T-helper 17 cell (primary cell): ENCODE measurements around the gene CUX1. TPM values are rescaled to one million over a fixed set of nuclear protein-coding genes. Genes with fewer than 3 reads are reported as not detected.

ENCODE experiments used
- ATAC-seq: fragments of 150-1000 bp; cut with Tn5 transposase; 2 replicates; pipeline ENCODE4 v1.10.0; 2021; ENCODE audit warnings: mild to moderate bottlenecking, moderate library complexity
- DNase-seq, 3 donors: peaks; one replicate each; pipeline versions ENCODE4 v3.0.0 to v3.0.0-alpha.2; 2020 to 2021
- H3K9me3 ChIP-seq: one replicate; pipeline ENCODE4 v1.7.0; 2013; ENCODE audit warnings: low read length, mild to moderate bottlenecking; ENCODE audit not compliant: control insufficient read depth, poor library complexity, severe bottlenecking
- H3K27ac Mint-ChIP-seq: one replicate; pipeline ENCODE4 v1.8.0; 2022; ENCODE audit warnings: mild to moderate bottlenecking, moderate library complexity, mixed read lengths
- H3K27me3 Mint-ChIP-seq: one replicate; pipeline ENCODE4 v1.8.0; 2022; ENCODE audit warnings: mixed read lengths
- H3K36me3 Mint-ChIP-seq: one replicate; pipeline ENCODE4 v1.8.0; 2022; ENCODE audit warnings: low read depth, mixed read lengths
- H3K4me1 Mint-ChIP-seq: one replicate; pipeline ENCODE4 v1.8.0; 2022; ENCODE audit warnings: mild to moderate bottlenecking, mixed read lengths
- H3K4me3 Mint-ChIP-seq: one replicate; pipeline ENCODE4 v1.8.0; 2022; ENCODE audit warnings: mild to moderate bottlenecking, moderate library complexity, mixed read lengths
- total RNA-seq, 4 donors: library from RNA in 2 of 4; stranded (reverse) in 2 of 4; gene quantifications; one replicate each; pipeline ENCODE4 v1.2.3 and lab custom pipeline; 2022 to 2026

Gene CUX1
- total RNA-seq, 2 donors from 2014 or later, result 35.6 to 52.8 TPM

DNA sequence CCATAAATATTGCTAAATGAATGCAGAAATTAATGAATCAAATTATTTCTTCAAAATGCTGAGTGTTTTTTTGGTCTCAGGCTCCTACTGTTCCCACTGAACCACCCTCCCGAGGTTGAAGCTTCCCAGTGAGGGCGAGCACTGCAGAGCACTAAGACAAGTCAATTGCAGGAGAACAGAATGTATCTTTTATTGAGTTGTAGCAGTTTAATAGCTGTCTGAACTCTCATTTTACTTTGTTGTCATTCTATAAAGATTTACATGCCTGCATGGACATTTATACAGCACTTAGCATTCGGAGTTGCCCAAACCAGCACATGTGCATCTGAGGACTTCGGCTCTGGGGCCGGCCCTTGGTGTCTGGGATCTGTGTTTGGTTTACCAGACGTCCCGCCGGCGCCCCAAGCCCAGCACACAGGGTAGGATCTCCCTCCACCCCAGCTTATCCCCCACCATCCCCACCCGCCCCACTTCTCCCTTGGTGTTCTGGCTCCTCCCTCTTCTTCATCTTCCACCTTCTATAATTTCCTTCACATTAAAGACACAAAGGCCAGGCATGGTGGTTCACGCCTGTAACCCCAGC is 258.2 kb downstream of the CUX1 start:
- no peaks in the 10 kb centered on the region for H3K9me3 ChIP-seq
- no peak overlapping the region for H3K27ac Mint-ChIP-seq
- H3K27me3 Mint-ChIP-seq, result no peaks in the 10 kb centered on the region
- H3K36me3 Mint-ChIP-seq, result peaks cover 4% of the 10 kb centered on the region
- H3K4me1 Mint-ChIP-seq, result peaks cover 7% of the 10 kb centered on the region
- DNase-seq, result no peak
- H3K4me3 Mint-ChIP-seq, result no peak overlapping the region
- no peak for ATAC-seq

DNA sequence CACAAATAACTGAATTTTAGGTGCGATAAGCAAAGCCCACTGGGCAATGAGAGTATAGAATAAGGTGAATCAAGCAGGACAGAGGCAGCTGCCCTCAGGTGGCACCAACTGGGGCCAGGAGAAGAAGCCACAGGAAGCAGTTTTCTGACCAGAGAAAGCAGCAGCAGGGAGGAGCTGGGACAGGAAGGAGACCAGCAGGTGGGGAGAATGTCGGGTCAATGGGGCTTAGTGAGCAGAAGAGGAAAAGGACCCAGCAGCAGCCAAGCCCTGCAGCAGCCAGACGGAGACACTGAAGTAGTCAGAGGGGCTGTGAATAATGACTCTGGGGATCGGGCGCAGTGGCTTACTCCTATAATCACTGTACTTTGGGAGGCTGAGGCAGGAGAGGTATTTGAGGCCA is 259.7 kb downstream of the CUX1 start:
- Mint-ChIP-seq H3K27me3 (no peaks in the 10 kb centered on the region), H3K4me3 (no peak overlapping the region), H3K36me3 (peaks cover 9% of the 10 kb centered on the region), H3K4me1 (peaks cover 7% of the 10 kb centered on the region), H3K27ac (no peak overlapping the region)
- H3K9me3 ChIP-seq, result no peaks in the 10 kb centered on the region
- DNase-seq (no peak), ATAC-seq (no peak)

DNA sequence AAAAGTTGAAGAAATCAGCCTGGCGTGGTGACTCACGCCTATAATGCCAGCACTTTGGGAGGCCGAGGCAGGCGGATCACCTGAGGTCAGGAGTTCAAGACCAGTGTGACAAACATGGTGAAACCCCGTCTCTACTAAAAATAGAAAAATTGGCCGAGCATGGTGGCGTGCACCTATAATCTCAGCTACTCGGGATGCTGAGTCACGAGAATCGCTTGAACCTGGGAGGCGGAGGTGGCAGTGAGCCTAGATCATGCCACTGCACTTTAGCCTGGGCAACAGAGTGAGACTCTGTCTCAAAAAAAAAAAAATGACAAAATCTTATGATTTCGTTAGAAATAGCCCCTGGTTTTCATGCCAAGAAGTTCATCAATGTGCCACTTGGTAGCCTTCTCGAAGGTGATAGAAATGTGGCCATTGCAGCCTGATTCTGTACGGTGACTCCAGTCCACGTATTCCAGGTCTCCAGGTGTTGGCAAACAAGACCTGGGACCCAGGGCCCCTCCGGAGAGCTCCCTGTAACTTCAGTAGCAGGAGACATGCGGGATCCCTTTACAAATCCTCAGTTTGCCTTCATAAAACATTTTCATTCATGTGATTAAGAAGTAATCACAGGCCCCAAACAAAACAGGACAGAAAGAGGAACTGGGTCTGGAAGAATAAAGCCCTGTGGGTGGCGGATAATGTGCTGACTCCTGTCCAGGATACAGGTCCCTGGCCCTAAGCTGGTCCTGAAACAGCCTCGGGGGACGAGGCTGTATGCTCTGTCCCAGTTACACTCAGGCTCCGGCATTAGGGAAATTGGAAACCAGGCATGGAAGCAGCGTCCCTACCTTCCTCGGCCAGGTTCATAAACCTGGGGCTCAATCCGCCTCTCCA is 262.0 kb downstream of the CUX1 start:
- H3K9me3 ChIP-seq, result no peaks in the 10 kb centered on the region
- DNase-seq (no peak), ATAC-seq (no peak)
- Mint-ChIP-seq H3K27ac (no peak overlapping the region), H3K4me1 (peaks cover 7% of the 10 kb centered on the region), H3K36me3 (peaks cover 9% of the 10 kb centered on the region), H3K27me3 (no peaks in the 10 kb centered on the region), H3K4me3 (no peak overlapping the region)

DNA sequence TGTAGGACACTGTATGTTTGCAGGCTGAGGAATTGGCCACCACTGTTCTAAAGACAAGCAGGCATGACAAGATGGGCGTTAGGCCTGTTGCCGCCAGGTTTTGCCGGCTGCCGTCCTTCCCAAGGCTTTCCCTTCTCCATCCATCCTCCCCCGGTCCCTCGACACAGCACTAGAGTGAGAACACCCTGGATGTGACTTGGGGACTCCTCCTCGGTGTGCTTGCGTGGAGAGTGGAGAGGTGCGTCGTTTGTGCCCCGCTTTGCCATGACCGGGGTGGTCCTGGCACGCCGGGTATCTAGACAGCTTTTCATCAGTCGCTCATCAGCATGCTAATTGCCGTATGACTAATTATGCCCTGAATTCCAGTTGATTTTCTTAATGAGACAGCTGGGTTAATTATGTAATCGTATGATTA is 262.6 kb downstream of the CUX1 start:
- Mint-ChIP-seq H3K4me1 (peaks cover 7% of the 10 kb centered on the region), H3K4me3 (no peak overlapping the region), H3K36me3 (peaks cover 9% of the 10 kb centered on the region), H3K27ac (no peak overlapping the region), H3K27me3 (no peaks in the 10 kb centered on the region)
- ATAC-seq, result no peak
- no peak for DNase-seq
- no peaks in the 10 kb centered on the region for H3K9me3 ChIP-seq

DNA sequence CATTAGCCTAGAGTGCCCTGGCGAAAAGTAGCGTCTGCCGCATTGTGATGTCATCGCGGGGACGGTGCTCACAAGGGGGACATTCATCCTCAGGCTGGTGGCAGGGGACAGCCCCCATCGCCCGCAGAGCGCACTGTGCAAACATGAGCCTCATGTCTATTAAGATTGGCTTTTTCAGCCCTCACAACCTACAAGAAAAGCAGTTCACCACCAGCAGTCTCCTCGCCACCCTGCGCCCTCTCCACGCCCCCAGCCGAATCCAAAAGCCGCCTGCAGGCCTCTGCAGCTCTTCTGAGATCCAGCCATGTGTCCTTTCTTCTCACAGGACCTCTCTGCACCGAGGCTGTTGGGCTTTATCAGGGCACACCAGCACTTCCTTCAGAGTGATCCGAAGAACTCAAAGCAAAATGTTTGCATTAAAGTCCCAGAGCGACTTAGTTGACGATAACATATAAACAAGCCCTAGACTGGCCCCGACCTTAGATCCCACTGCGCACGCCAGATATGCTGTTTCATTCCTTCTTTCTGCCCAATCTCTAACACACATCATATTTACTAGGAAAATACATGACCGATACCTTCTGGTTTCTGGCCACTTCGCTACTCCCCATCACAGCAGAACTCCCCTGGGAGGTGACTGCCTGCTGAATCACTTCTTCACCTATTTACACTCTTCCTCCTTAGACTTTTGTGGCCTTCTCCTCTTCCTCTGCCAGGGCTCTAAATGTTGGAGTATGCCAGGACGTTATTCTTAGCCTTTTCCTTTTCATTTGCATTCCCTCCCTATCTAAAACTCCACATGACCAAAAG is 263.2 kb downstream of the CUX1 start:
- Mint-ChIP-seq H3K27ac (no peak overlapping the region), H3K27me3 (no peaks in the 10 kb centered on the region), H3K4me1 (peaks cover 3% of the 10 kb centered on the region), H3K36me3 (peaks cover 6% of the 10 kb centered on the region), H3K4me3 (no peak overlapping the region)
- no peak for ATAC-seq
- no peaks in the 10 kb centered on the region for H3K9me3 ChIP-seq
- no peak for DNase-seq

DNA sequence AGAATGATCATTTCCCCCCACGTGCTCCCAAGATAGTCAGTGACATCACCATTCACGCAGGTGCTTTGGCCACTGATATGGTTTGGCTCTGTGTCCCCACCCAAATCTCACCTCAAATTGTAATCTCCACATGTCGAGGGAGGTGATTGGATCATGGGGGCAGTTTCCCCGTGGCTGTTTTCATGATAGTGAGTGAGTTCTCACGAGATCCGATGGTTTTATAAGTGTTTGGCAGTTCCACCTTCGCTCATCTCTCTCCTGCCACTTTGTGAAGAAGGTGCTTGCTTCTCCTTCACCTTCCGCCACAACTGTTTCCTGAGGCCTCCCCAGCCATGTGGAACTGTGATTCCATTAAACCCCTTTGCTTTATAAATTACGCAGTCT is 263.8 kb downstream of the CUX1 start:
- H3K36me3 Mint-ChIP-seq, result peaks cover 7% of the 10 kb centered on the region
- H3K4me1 Mint-ChIP-seq, result peaks cover 3% of the 10 kb centered on the region
- no peak for DNase-seq
- H3K27ac Mint-ChIP-seq, result no peak overlapping the region
- no peaks in the 10 kb centered on the region for H3K9me3 ChIP-seq
- no peaks in the 10 kb centered on the region for H3K27me3 Mint-ChIP-seq
- ATAC-seq, result no peak
- H3K4me3 Mint-ChIP-seq, result no peak overlapping the region

DNA sequence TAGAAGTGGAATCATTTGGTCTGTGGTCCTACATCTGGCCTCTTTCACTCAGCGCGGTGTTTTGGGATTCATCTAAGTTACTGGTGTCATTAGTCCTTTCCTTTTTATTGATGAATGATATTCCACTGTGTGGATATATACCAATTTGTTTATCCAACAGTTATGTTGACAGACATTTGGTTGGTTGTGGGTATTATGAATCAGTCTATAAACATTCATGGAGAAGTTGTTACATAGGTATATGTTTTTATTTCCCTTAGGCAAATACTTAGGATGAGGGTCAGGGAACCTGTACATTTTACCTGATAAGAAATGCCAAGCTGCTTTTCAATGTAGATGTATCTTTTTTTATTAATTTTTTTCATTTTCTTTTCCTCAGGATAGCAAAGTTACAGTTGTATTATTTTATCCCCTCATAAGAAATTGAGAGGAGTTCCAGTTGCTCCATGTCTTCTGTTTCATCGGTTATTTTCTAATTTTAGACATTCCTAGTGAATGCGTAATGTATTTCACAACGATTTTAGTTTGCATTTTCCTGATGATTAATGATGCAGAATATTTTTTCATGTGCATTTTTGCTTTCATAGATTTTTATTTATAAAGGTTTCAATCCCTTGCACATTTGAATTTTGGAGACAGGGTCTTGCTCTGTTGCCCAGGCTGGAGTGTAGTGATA is 265.4 kb downstream of the CUX1 start:
- H3K27ac Mint-ChIP-seq, result no peak overlapping the region
- no peak overlapping the region for H3K4me3 Mint-ChIP-seq
- H3K9me3 ChIP-seq, result no peaks in the 10 kb centered on the region
- ATAC-seq (no peak), DNase-seq (no peak)
- no peaks in the 10 kb centered on the region for H3K4me1 Mint-ChIP-seq
- H3K27me3 Mint-ChIP-seq, result no peaks in the 10 kb centered on the region
- H3K36me3 Mint-ChIP-seq, result peaks cover 8% of the 10 kb centered on the region

DNA sequence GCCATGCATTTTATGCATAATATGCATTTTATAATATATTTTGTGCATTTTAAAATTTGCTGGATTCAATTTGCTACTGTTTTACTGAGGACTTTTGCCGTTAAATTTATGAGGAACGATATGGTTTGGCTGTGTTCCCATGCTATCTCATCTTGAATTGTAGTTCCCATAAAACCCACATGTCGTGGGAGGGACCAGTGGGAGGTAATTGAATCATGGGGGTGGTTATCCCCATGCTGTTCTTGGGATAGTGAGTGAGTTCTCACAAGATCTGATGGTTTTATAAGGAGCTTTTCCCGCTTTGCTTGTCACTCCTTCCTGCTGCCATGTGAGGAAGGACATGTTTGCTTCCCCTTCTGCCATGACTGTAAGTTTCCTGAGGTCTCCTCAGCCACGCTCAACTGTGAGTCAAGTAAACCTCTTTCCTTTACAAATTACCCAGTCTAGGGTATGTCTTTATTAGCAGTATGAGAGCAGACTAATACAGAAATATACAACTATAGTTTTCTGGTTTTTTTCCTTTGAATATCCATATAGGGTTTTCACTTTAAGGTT is 267.9 kb downstream of the CUX1 start:
- Mint-ChIP-seq H3K4me1 (no peaks in the 10 kb centered on the region), H3K27me3 (no peaks in the 10 kb centered on the region), H3K27ac (no peak overlapping the region), H3K36me3 (peaks cover 8% of the 10 kb centered on the region), H3K4me3 (no peak overlapping the region)
- ATAC-seq (no peak), DNase-seq (no peak)
- peaks cover 2% of the 10 kb centered on the region for H3K9me3 ChIP-seq

DNA sequence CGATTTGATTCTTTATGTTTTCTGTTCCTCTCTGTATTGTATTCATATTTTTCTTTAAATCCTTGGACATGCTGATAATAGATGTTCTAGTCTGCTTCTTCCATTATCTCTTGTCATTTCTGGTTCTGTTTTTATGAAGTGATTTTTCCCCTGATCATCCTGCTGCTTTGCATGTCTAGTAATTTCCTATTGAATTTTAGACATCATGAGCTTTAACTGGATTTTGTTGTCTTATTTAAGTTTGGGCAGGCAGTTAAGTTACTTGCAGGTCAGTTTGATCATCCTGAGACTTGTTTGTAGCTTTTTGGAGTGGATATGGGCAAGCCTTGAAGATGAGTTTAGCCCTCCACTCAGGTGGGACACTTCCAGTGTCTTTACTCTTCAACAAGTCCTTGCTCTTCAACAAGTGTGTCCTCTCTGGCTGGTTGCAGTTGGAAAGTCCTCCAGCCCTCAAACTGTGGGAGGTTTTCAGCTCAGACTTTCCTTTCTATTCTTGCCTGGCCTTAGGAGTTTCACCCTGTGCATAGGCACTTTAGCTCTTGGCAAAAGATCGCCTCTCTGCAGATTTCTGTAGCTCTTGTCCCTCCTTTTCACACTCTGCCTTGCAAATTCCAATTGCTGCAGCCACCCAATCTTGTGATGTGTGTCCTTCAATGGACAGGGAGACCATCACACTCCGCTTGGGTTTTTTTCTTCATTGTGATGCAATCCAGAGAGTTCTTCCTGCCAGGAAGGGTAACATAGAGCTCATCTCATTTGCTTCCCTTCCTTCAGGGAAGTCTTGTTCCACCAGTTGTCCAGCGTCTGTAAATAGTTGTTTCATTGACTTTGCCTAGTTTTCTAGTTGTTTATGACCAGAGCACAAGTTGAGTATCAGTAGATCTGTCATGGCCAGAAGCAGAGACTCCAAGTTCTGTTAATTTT is 272.0 kb downstream of the CUX1 start:
- H3K4me3 Mint-ChIP-seq, result no peak overlapping the region
- DNase-seq (no peak), ATAC-seq (no peak)
- H3K36me3 Mint-ChIP-seq, result peaks cover 7% of the 10 kb centered on the region
- no peaks in the 10 kb centered on the region for H3K27me3 Mint-ChIP-seq
- H3K9me3 ChIP-seq, result peaks cover 2% of the 10 kb centered on the region
- H3K27ac Mint-ChIP-seq, result no peak overlapping the region
- peaks cover 5% of the 10 kb centered on the region for H3K4me1 Mint-ChIP-seq

DNA sequence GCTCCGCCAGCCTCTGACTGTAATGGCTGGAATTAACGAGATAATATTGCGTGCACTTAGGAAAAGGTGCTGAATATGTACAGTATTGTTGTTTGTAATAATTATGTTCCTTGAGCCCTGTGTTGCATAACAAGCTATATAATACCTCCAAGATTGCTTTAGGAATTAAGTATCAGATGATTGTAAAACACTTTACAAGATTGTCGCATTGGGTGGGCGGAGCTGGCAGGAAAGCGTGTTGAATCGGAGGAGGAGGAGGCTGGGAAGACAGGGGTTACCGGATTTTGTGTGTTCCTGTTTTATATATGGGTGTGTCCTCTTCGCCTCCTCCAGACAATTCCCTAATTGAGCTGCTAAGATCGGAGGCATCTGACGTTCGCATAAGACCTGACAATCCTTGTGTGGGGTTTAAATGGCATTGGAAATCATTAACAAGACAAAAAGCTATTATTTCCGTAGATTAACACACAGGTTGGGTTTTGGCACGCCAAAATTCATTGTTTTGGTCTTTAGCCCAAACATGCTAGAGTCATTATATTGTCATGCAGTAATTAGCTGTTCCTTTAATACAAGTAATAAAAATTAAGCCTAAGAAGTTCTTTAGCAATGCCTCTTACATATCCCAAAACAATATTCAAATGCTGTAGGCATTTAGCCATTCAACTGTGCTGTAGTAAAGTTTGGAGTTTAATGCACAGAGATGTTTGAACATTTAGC is 276.3 kb downstream of the CUX1 start:
- Mint-ChIP-seq H3K27ac (no peak overlapping the region), H3K4me1 (peaks cover 5% of the 10 kb centered on the region), H3K4me3 (no peak overlapping the region), H3K27me3 (no peaks in the 10 kb centered on the region), H3K36me3 (peaks cover 5% of the 10 kb centered on the region)
- peaks cover 2% of the 10 kb centered on the region for H3K9me3 ChIP-seq
- ATAC-seq (no peak), DNase-seq (no peak)

DNA sequence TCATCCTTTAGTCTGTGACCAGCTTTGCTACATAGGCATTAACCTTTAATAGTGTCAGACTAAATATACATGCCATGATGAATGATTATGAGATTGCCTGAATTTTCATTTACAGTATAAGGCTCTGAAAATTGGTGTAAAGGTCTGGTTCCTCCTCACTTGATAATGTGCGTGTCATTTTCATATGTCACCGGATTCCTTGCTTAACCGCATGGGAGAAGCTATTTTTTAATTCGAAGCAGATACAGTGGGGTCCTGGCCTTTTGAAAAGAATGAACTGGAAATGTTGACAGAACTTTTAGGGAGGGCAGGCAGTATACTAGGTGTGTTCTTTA is 276.9 kb downstream of the CUX1 start:
- peaks cover 5% of the 10 kb centered on the region for H3K4me1 Mint-ChIP-seq
- ATAC-seq (no peak), DNase-seq (no peak)
- peaks cover 5% of the 10 kb centered on the region for H3K36me3 Mint-ChIP-seq
- no peak overlapping the region for H3K27ac Mint-ChIP-seq
- H3K27me3 Mint-ChIP-seq, result no peaks in the 10 kb centered on the region
- H3K9me3 ChIP-seq, result peaks cover under 1% of the 10 kb centered on the region
- no peak overlapping the region for H3K4me3 Mint-ChIP-seq
